IMR-90 (cell line): ENCODE results near the gene XAGE1A. TPM values are rescaled to one million over a fixed set of nuclear protein-coding genes. Genes with fewer than 3 reads are reported as not detected.

ENCODE experiments used
- ATAC-seq: fragments of 200-7000 bp; cut with Tn5 transposase; 2 replicates; pipeline ENCODE4 v1.9.1; 2020; ENCODE audit warnings: low read depth, mild to moderate bottlenecking, moderate library complexity
- BruUV-seq: library from RNA; stranded (reverse); fragments of 400-500 nt; replicated peaks from 2 replicates; lab custom pipeline; 2021; lab: Mats Ljungman, UMichigan
- CTCF ChIA-PET: fragments of 300-600 bp; formaldehyde crosslinking; extraction: SDS; loops from one replicate; lab custom pipeline; 2021; ENCODE audit warnings: antibody characterized with exemption; lab: Yijun Ruan, JAX
- POLR2A ChIA-PET: fragments of 300-600 bp; sonication (Branson Sonifier 250); formaldehyde crosslinking; loops from one replicate; lab custom pipeline; 2022; ENCODE audit warnings: antibody characterized with exemption; ENCODE audit not compliant: unreplicated experiment; lab: Charles Lee
- DNase-seq: peaks from one replicate; pipeline ENCODE4 v3.0.0; 2013
- H2AFZ ChIP-seq: replicated peaks from 2 replicates; pipeline ENCODE3; 2013; ENCODE audit warnings: low read length, mild to moderate bottlenecking; ENCODE audit not compliant: poor library complexity
- H2AK5ac ChIP-seq: 2 replicates; pipeline ENCODE4 v1.6.1; 2013; ENCODE audit warnings: low read depth, low read length, inconsistent platforms
- H2AK9ac ChIP-seq: replicated peaks from 2 replicates; pipeline ENCODE3; 2013; ENCODE audit warnings: mild to moderate bottlenecking, low read depth, low read length, moderate library complexity; ENCODE audit not compliant: poor library complexity
- H2BK120ac ChIP-seq: 2 replicates; pipeline ENCODE4 v1.6.1; 2013; ENCODE audit warnings: low read depth, low read length, inconsistent platforms
- H2BK15ac ChIP-seq: 3 replicates; pipeline ENCODE4 v1.6.1; 2013; ENCODE audit warnings: low read depth, low read length, inconsistent platforms
- H2BK20ac ChIP-seq: 2 replicates; pipeline ENCODE4 v1.6.1; 2013; ENCODE audit warnings: low read depth, mild to moderate bottlenecking, inconsistent platforms, low read length, moderate library complexity
- H2BK5ac ChIP-seq: 2 replicates; pipeline ENCODE4 v1.6.1; 2013; ENCODE audit warnings: mild to moderate bottlenecking, low read depth, low read length, inconsistent platforms; ENCODE audit not compliant: poor library complexity, severe bottlenecking
- H3K14ac ChIP-seq: replicated peaks from 2 replicates; pipeline ENCODE4 v1.6.1; 2013; ENCODE audit warnings: low read depth, low read length, inconsistent platforms
- H3K18ac ChIP-seq: 2 replicates; pipeline ENCODE4 v1.6.1; 2013; ENCODE audit warnings: low read depth, low read length, control low read depth
- H3K23ac ChIP-seq: 2 replicates; pipeline ENCODE4 v1.6.1; 2013; ENCODE audit warnings: low read depth, low read length, inconsistent platforms
- H3K27ac ChIP-seq: 2 replicates; pipeline ENCODE4 v1.5.1; 2013; ENCODE audit warnings: mild to moderate bottlenecking, control low read depth, low read length; ENCODE audit not compliant: insufficient read depth
- H3K27me3 ChIP-seq: 2 replicates; pipeline ENCODE4 v1.6.1; 2013; ENCODE audit warnings: low read length; ENCODE audit not compliant: control insufficient read depth, insufficient read depth
- H3K36me3 ChIP-seq: 2 replicates; pipeline ENCODE4 v1.6.1; 2013; ENCODE audit warnings: low read length, mixed read lengths; ENCODE audit not compliant: control insufficient read depth, insufficient read depth
- H3K4ac ChIP-seq: 2 replicates; pipeline ENCODE4 v1.6.1; 2013; ENCODE audit warnings: low read depth, low read length, inconsistent platforms
- H3K4me1 ChIP-seq: 2 replicates; pipeline ENCODE4 v1.6.1; 2013; ENCODE audit warnings: low read length, mixed read lengths; ENCODE audit not compliant: control insufficient read depth, insufficient read depth
- H3K4me2 ChIP-seq: 2 replicates; pipeline ENCODE4 v1.6.1; 2013; ENCODE audit warnings: low read depth, mild to moderate bottlenecking, control low read depth, low read length, moderate library complexity
- H3K4me3 ChIP-seq: 2 replicates; pipeline ENCODE4 v1.5.1; 2013; ENCODE audit warnings: low read depth, mild to moderate bottlenecking, control low read depth, low read length, moderate library complexity; ENCODE audit not compliant: insufficient read depth
- H3K56ac ChIP-seq: 2 replicates; pipeline ENCODE4 v1.6.1; 2013; ENCODE audit warnings: low read length, inconsistent platforms; ENCODE audit not compliant: insufficient read depth; ENCODE audit errors: extremely low read depth
- H3K79me1 ChIP-seq, 2 experiments: 2 replicates each; pipeline ENCODE4 v1.6.1; 2013; ENCODE audit warnings: low read length in 2 of 2, inconsistent platforms in 1 of 2, low read depth in 1 of 2
- H3K9ac ChIP-seq: 2 replicates; pipeline ENCODE4 v1.6.1; 2013; ENCODE audit warnings: low read depth, low read length, control low read depth
- H3K9me1 ChIP-seq: 2 replicates; pipeline ENCODE4 v1.6.1; 2013; ENCODE audit warnings: low read length, inconsistent platforms; ENCODE audit not compliant: insufficient read depth
- H3K9me3 ChIP-seq: 2 replicates; pipeline ENCODE4 v1.6.1; 2013; ENCODE audit warnings: low read length; ENCODE audit not compliant: control insufficient read depth, insufficient read depth
- H4K20me1 ChIP-seq: 2 replicates; pipeline ENCODE4 v1.6.1; 2013; ENCODE audit warnings: low read length, inconsistent platforms; ENCODE audit not compliant: insufficient read depth
- H4K5ac ChIP-seq: 2 replicates; pipeline ENCODE4 v1.6.1; 2013; ENCODE audit warnings: mild to moderate bottlenecking, low read depth, low read length, control low read depth
- H4K8ac ChIP-seq, 2 experiments: 2 replicates each; pipeline ENCODE4 v1.6.1; 2013; ENCODE audit warnings: low read depth in 2 of 2, low read length in 2 of 2, control low read depth in 1 of 2, inconsistent platforms in 1 of 2
- H4K91ac ChIP-seq: 2 replicates; pipeline ENCODE4 v1.6.1; 2013; ENCODE audit warnings: low read depth, low read length, inconsistent platforms; ENCODE audit not compliant: insufficient read depth
- BHLHE40 ChIP-seq: fragments of 150-350 bp; IDR thresholded peaks from 2 replicates; pipeline ENCODE4 v1.6.1; 2016; ENCODE audit warnings: mild to moderate bottlenecking, low read depth, low read length
- CEBPB ChIP-seq: IDR thresholded peaks from 2 replicates; pipeline ENCODE4 v1.6.1; 2012; ENCODE audit warnings: low read depth, low read length, improper control_type of control experiment
- ELK1 ChIP-seq: fragments of 150-350 bp; IDR thresholded peaks from 2 replicates; pipeline ENCODE4 v1.6.1; 2016; ENCODE audit warnings: low read depth, mild to moderate bottlenecking, low read length, moderate library complexity, borderline replicate concordance
- MAZ ChIP-seq: IDR thresholded peaks from 2 replicates; pipeline ENCODE4 v1.6.1; 2012; ENCODE audit warnings: low read depth, mild to moderate bottlenecking, low read length, improper control_type of control experiment, moderate library complexity, borderline replicate concordance
- MXI1 ChIP-seq: IDR thresholded peaks from 2 replicates; pipeline ENCODE4 v1.6.1; 2012; ENCODE audit warnings: low read depth, mild to moderate bottlenecking, low read length, moderate library complexity, borderline replicate concordance
- POLR2A ChIP-seq: IDR thresholded peaks from 2 replicates; pipeline ENCODE4 v1.6.1; 2012; ENCODE audit warnings: mild to moderate bottlenecking, low read depth, low read length
- RAD21 ChIP-seq: IDR thresholded peaks from 2 replicates; pipeline ENCODE4 v1.6.1; 2012; ENCODE audit warnings: low read length, improper control_type of control experiment
- RCOR1 ChIP-seq: IDR thresholded peaks from 2 replicates; pipeline ENCODE4 v1.6.1; 2012; ENCODE audit warnings: mild to moderate bottlenecking, low read length, improper control_type of control experiment; ENCODE audit not compliant: insufficient replicate concordance
- RFX5 ChIP-seq: IDR thresholded peaks from 2 replicates; pipeline ENCODE4 v1.8.0; 2012; ENCODE audit warnings: low read depth, mild to moderate bottlenecking, low read length, moderate library complexity
- WGBS, 2 experiments: methylation state at CpG; one replicate each; pipeline versions ENCODE4 v1.1.5 to v1.1.7; 2013; ENCODE audit warnings: missing lambda C conversion rate in 2 of 2; ENCODE audit not compliant: insufficient read length in 1 of 2; ENCODE audit errors: extremely low coverage in 2 of 2; 5-methylcytosine and 5-hydroxymethylcytosine counted together
- dilution Hi-C: fragments of 300-500 bp; cut with HindIII; formaldehyde crosslinking; loops from one replicate; pipeline ENCODE4 v1.14.3; 2018; ENCODE audit warnings: low sequenced_read_pairs; ENCODE audit not compliant: unreplicated experiment
- in situ Hi-C: fragments of 300-500 bp; cut with MboI; formaldehyde crosslinking; loops from 3 replicates; pipeline ENCODE4 v1.14.3; 2019; ENCODE audit warnings: low sequenced_read_pairs, inconsistent platforms, mixed read lengths
- intact Hi-C: fragments of 100-400 bp; cut with micrococcal nuclease; formaldehyde crosslinking; loops from 2 replicates; pipeline ENCODE4 v1.10.0; 2022
- polyA plus RNA-seq, 3 experiments: library from polyadenylated mRNA; depleted of rRNA; stranded (reverse); fragments of >200 nt; gene quantifications; 2 replicates each; pipeline ENCODE4 v1.2.3, GENCODE V29; 2012; ENCODE audit warnings: low replicate concordance in 1 of 3
- total RNA-seq: library from RNA; depleted of rRNA; stranded (reverse); fragments of >200 nt; gene quantifications from 2 replicates; pipeline ENCODE4 v1.2.3, GENCODE V29; 2012
- TF ChIP-seq, protein P1 (sequence below): conservative IDR thresholded peaks from 2 replicates; pipeline ENCODE4 v1.5.1; 2012; ENCODE audit warnings: mild to moderate bottlenecking, low read depth, low read length, improper control_type of control experiment

The XAGE1A gene
- total and polyA plus RNA-seq, 2 of the 4 experiments (the other 2 are of a cell fraction): not detected

DNA sequence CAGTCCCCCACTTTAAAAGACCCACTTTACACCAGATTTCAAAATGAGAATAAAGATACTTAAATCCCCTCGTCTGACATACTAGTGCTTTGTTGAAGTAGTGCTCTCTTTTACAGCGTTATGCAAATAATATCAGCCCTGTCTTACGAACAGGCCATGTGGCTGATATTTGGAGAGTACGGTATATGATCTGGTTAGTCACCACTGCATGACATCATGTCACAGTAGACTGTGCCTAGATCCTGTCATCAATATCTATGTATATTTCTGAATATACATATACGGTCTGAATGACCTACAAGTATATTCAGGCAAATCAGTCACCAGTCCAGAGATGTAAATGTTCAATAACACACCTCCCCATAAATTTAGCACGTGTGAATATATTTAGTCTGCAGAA, 46.7 kb downstream of the XAGE1A start:
- WGBS, 2 experiments: no CpG with 5 or more reads among the region's 6 CpGs
- H4K20me1 ChIP-seq: no peaks in the 10 kb centered on the region
- H3K27ac ChIP-seq: no peak overlapping the region
- no peak overlapping the region for H3K4me3 ChIP-seq
- dilution Hi-C loops (no loop called here), in situ Hi-C loops (no loop called here), intact Hi-C loops (no loop called here)
- H2AK5ac ChIP-seq: no peak overlapping the region
- no peak overlapping the region for H2BK5ac ChIP-seq
- no peak overlapping the region for H3K4ac ChIP-seq
- CTCF ChIA-PET: no interaction called here
- no peak overlapping the region for H2BK15ac ChIP-seq
- H2AFZ ChIP-seq: no peak overlapping the region
- TF ChIP-seq RCOR1 (no peak), RAD21 (no peak), MAZ (no peak), POLR2A (no peak), ELK1 (no peak), RFX5 (no peak), BHLHE40 (no peak), MXI1 (no peak), CEBPB (no peak)
- TF ChIP-seq, protein P1, sequence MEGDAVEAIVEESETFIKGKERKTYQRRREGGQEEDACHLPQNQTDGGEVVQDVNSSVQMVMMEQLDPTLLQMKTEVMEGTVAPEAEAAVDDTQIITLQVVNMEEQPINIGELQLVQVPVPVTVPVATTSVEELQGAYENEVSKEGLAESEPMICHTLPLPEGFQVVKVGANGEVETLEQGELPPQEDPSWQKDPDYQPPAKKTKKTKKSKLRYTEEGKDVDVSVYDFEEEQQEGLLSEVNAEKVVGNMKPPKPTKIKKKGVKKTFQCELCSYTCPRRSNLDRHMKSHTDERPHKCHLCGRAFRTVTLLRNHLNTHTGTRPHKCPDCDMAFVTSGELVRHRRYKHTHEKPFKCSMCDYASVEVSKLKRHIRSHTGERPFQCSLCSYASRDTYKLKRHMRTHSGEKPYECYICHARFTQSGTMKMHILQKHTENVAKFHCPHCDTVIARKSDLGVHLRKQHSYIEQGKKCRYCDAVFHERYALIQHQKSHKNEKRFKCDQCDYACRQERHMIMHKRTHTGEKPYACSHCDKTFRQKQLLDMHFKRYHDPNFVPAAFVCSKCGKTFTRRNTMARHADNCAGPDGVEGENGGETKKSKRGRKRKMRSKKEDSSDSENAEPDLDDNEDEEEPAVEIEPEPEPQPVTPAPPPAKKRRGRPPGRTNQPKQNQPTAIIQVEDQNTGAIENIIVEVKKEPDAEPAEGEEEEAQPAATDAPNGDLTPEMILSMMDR: no peak
- H3K36me3 ChIP-seq: no peaks in the 10 kb centered on the region
- H3K79me1 ChIP-seq: no peaks in the 10 kb centered on the region
- no peak overlapping the region for H4K8ac ChIP-seq
- H3K56ac ChIP-seq: no peak overlapping the region
- H3K9me1 ChIP-seq: no peaks in the 10 kb centered on the region
- POLR2A ChIA-PET: no interaction called here
- no peak overlapping the region for H4K91ac ChIP-seq
- H3K9me3 ChIP-seq: no peaks in the 10 kb centered on the region
- BruUV-seq: no TSS peak
- no peak overlapping the region for H3K18ac ChIP-seq
- H3K14ac ChIP-seq: no peak overlapping the region
- H2BK120ac ChIP-seq: no peak overlapping the region
- no peak overlapping the region for H4K5ac ChIP-seq
- H3K9ac ChIP-seq: no peak overlapping the region
- peaks cover 11% of the 10 kb centered on the region for H3K27me3 ChIP-seq
- no peak overlapping the region for H2AK9ac ChIP-seq
- H2BK20ac ChIP-seq: no peak overlapping the region
- ATAC-seq: no peak
- H3K4me1 ChIP-seq: no peaks in the 10 kb centered on the region
- H3K4me2 ChIP-seq: no peak overlapping the region
- DNase-seq: no peak
- H3K23ac ChIP-seq: no peak overlapping the region
